Measurements from ENCODE around the gene ARID1B.

ARID1B gene

GRCh38 chr6:156865019-156865629 is 87.9 kb downstream of the ARID1B start:
- TF ChIP-seq POLR2AphosphoS5 (IDR thresholded peaks at IDR 0.05; ENCODE audit: low read depth, low read length) (no peak), FOXP2 (optimal IDR thresholded peaks at IDR 0.05; ENCODE audit: borderline replicate concordance, extremely low read depth, extremely low read length, insufficient read depth) (no peak), SIN3A (IDR thresholded peaks at IDR 0.05; ENCODE audit: borderline replicate concordance, insufficient read depth, low read length) (no peak), TAF1 (IDR thresholded peaks at IDR 0.05; ENCODE audit: borderline replicate concordance, insufficient read depth, low read length) (no peak)
- TF ChIP-seq, protein P1, sequence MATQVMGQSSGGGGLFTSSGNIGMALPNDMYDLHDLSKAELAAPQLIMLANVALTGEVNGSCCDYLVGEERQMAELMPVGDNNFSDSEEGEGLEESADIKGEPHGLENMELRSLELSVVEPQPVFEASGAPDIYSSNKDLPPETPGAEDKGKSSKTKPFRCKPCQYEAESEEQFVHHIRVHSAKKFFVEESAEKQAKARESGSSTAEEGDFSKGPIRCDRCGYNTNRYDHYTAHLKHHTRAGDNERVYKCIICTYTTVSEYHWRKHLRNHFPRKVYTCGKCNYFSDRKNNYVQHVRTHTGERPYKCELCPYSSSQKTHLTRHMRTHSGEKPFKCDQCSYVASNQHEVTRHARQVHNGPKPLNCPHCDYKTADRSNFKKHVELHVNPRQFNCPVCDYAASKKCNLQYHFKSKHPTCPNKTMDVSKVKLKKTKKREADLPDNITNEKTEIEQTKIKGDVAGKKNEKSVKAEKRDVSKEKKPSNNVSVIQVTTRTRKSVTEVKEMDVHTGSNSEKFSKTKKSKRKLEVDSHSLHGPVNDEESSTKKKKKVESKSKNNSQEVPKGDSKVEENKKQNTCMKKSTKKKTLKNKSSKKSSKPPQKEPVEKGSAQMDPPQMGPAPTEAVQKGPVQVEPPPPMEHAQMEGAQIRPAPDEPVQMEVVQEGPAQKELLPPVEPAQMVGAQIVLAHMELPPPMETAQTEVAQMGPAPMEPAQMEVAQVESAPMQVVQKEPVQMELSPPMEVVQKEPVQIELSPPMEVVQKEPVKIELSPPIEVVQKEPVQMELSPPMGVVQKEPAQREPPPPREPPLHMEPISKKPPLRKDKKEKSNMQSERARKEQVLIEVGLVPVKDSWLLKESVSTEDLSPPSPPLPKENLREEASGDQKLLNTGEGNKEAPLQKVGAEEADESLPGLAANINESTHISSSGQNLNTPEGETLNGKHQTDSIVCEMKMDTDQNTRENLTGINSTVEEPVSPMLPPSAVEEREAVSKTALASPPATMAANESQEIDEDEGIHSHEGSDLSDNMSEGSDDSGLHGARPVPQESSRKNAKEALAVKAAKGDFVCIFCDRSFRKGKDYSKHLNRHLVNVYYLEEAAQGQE (IDR thresholded peaks at IDR 0.05; ENCODE audit: insufficient read depth in 1 of 2, low read depth in 2 of 2, low read length in 2 of 2): no peak

- TF ChIP-seq POLR2AphosphoS5 (IDR thresholded peaks at IDR 0.05; ENCODE audit: low read depth, low read length): no peak
- no peak for TF ChIP-seq FOXP2 (optimal IDR thresholded peaks at IDR 0.05; ENCODE audit: borderline replicate concordance, extremely low read depth, extremely low read length, insufficient read depth)
- no peak for TF ChIP-seq TAF1 (IDR thresholded peaks at IDR 0.05; ENCODE audit: borderline replicate concordance, insufficient read depth, low read length)
- no peak for TF ChIP-seq SIN3A (IDR thresholded peaks at IDR 0.05; ENCODE audit: borderline replicate concordance, insufficient read depth, low read length)
- TF ChIP-seq, protein P1 (IDR thresholded peaks at IDR 0.05; ENCODE audit: insufficient read depth in 1 of 2, low read depth in 2 of 2, low read length in 2 of 2): no peak
Observed at GRCh38 chr6:156866220-156867015, 89.2 kb downstream of the ARID1B start.

- TF ChIP-seq FOXP2 (optimal IDR thresholded peaks at IDR 0.05; ENCODE audit: borderline replicate concordance, extremely low read depth, extremely low read length, insufficient read depth) (no peak), SIN3A (IDR thresholded peaks at IDR 0.05; ENCODE audit: borderline replicate concordance, insufficient read depth, low read length) (no peak), TAF1 (IDR thresholded peaks at IDR 0.05; ENCODE audit: borderline replicate concordance, insufficient read depth, low read length) (no peak), POLR2AphosphoS5 (IDR thresholded peaks at IDR 0.05; ENCODE audit: low read depth, low read length) (no peak)
- TF ChIP-seq, protein P1 (IDR thresholded peaks at IDR 0.05; ENCODE audit: insufficient read depth in 1 of 2, low read depth in 2 of 2, low read length in 2 of 2): no peak
Observed at GRCh38 chr6:156867121-156867520, 89.9 kb downstream of the ARID1B start.

GRCh38 chr6:156868385-156868784 is 91.2 kb downstream of the ARID1B start:
- no peak for TF ChIP-seq FOXP2 (optimal IDR thresholded peaks at IDR 0.05; ENCODE audit: borderline replicate concordance, extremely low read depth, extremely low read length, insufficient read depth)
- TF ChIP-seq, protein P1 (IDR thresholded peaks at IDR 0.05; ENCODE audit: insufficient read depth in 1 of 2, low read depth in 2 of 2, low read length in 2 of 2): no peak
- no peak for TF ChIP-seq POLR2AphosphoS5 (IDR thresholded peaks at IDR 0.05; ENCODE audit: low read depth, low read length)
- TF ChIP-seq TAF1 (IDR thresholded peaks at IDR 0.05; ENCODE audit: borderline replicate concordance, insufficient read depth, low read length): no peak
- TF ChIP-seq SIN3A (IDR thresholded peaks at IDR 0.05; ENCODE audit: borderline replicate concordance, insufficient read depth, low read length): no peak
